A673 (cell line): Measurements from ENCODE around the gene GBP5. TPM values are rescaled to one million over a fixed set of nuclear protein-coding genes. Genes with fewer than 3 reads are reported as not detected.
"Not testable (repeated sequence)": the region's sequence is repeated elsewhere in the genome, so short reads cannot be mapped to it uniquely, and the experiment has no call there.

ENCODE experiments used
- Bru-seq: library from RNA; stranded (reverse); fragments of 400-500 nt; gene quantifications from one replicate; lab custom pipeline; 2021; lab: Mats Ljungman, UMichigan
- BruChase-seq, 2 experiments: library from RNA; stranded (reverse); fragments of 400-500 nt; gene quantifications; one replicate each; lab custom pipeline; 2021; lab: Mats Ljungman, UMichigan
- BruUV-seq: library from RNA; stranded (reverse); fragments of 400-500 nt; replicated peaks from 2 replicates; lab custom pipeline; 2021; lab: Mats Ljungman, UMichigan
- CTCF ChIA-PET: fragments of 300-600 bp; sonication (Branson Sonifier 250); formaldehyde crosslinking; loops from one replicate; lab custom pipeline; 2022; ENCODE audit warnings: antibody characterized with exemption; lab: Charles Lee
- POLR2A ChIA-PET: fragments of 300-600 bp; sonication (Branson Sonifier 250); formaldehyde crosslinking; loops from one replicate; lab custom pipeline; 2022; ENCODE audit warnings: antibody characterized with exemption; ENCODE audit not compliant: low non-redundant PET; lab: Charles Lee
- DNase-seq: peaks from one replicate; pipeline ENCODE4 v3.0.0-alpha.2; 2015; ENCODE audit warnings: low spot score
- H3K27ac ChIP-seq: fragments of 200-600 bp; sonication (generic); 2 replicates; pipeline ENCODE4 v1.5.1; 2016; ENCODE audit warnings: mixed run types, low read depth, mild to moderate bottlenecking, mixed read lengths, antibody characterized with exemption, low read length; ENCODE audit not compliant: poor library complexity, severe bottlenecking
- H3K27me3 ChIP-seq: fragments of 200-600 bp; sonication (generic); replicated peaks from 2 replicates; pipeline ENCODE4 v1.6.1; 2017; ENCODE audit warnings: mixed run types, low read depth, mild to moderate bottlenecking, mixed read lengths, antibody characterized with exemption, low read length; ENCODE audit not compliant: insufficient read depth, poor library complexity
- H3K36me3 ChIP-seq: fragments of 200-600 bp; sonication (generic); 2 replicates; pipeline ENCODE4 v1.6.1; 2016; ENCODE audit warnings: mixed run types, mild to moderate bottlenecking, mixed read lengths, antibody characterized with exemption, low read length; ENCODE audit not compliant: insufficient read depth, poor library complexity, severe bottlenecking
- H3K4me1 ChIP-seq: fragments of 200-600 bp; sonication (generic); 2 replicates; pipeline ENCODE4 v1.6.1; 2017; ENCODE audit warnings: mixed run types, mild to moderate bottlenecking, mixed read lengths, antibody characterized with exemption, low read length; ENCODE audit not compliant: insufficient read depth, poor library complexity, severe bottlenecking
- H3K4me3 ChIP-seq: fragments of 200-600 bp; sonication (generic); 2 replicates; pipeline ENCODE4 v1.5.1; 2016; ENCODE audit warnings: low read depth, mixed run types, mild to moderate bottlenecking, mixed read lengths, low read length; ENCODE audit not compliant: poor library complexity, severe bottlenecking
- H3K9me3 ChIP-seq: fragments of 200-600 bp; sonication (generic); 2 replicates; pipeline ENCODE4 v1.6.1; 2016; ENCODE audit warnings: mixed run types, low read depth, mild to moderate bottlenecking, mixed read lengths, antibody characterized with exemption, low read length; ENCODE audit not compliant: poor library complexity, severe bottlenecking
- EZH2 ChIP-seq: fragments of 200-600 bp; sonication (generic); IDR thresholded peaks from 2 replicates; pipeline ENCODE4 v1.6.1; 2017; ENCODE audit warnings: borderline replicate concordance, low read depth, mild to moderate bottlenecking, mixed read lengths, antibody characterized with exemption, low read length; ENCODE audit not compliant: poor library complexity, severe bottlenecking
- intact Hi-C: fragments of 100-400 bp; cut with micrococcal nuclease; formaldehyde crosslinking; loops from one replicate; pipeline ENCODE4 v1.10.0; 2022; ENCODE audit not compliant: unreplicated experiment
- long read RNA-seq: library from polyadenylated mRNA; stranded (forward); transcript quantifications from one replicate; pipeline ENCODE4 v2.0.0, GENCODE V29; 2022
- total RNA-seq: library from RNA; stranded (reverse); gene quantifications from 2 replicates; pipeline ENCODE4 v1.2.3, GENCODE V29; 2021
- TF ChIP-seq, protein P1 (sequence below): fragments of 300-800, 200-600 bp; sonication (generic); conservative IDR thresholded peaks from 2 replicates; pipeline ENCODE4 v1.5.1; 2017; ENCODE audit warnings: low read depth, mild to moderate bottlenecking, antibody characterized with exemption, low read length, moderate library complexity, mixed read lengths

GBP5 gene, protein sequence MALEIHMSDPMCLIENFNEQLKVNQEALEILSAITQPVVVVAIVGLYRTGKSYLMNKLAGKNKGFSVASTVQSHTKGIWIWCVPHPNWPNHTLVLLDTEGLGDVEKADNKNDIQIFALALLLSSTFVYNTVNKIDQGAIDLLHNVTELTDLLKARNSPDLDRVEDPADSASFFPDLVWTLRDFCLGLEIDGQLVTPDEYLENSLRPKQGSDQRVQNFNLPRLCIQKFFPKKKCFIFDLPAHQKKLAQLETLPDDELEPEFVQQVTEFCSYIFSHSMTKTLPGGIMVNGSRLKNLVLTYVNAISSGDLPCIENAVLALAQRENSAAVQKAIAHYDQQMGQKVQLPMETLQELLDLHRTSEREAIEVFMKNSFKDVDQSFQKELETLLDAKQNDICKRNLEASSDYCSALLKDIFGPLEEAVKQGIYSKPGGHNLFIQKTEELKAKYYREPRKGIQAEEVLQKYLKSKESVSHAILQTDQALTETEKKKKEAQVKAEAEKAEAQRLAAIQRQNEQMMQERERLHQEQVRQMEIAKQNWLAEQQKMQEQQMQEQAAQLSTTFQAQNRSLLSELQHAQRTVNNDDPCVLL
- total RNA-seq (0.09 TPM in 1 of 2 replicates, not detected in the other), Bru-seq, nascent RNA (percentile 8 among the genes with signal in this experiment), BruChase-seq, experiment 1, labeled RNA remaining after a 2-hour chase (percentile 8 among the genes with signal in this experiment), BruChase-seq, experiment 2, labeled RNA remaining after a 6-hour chase (not detected)
- long read RNA-seq: 0 reads

DNA sequence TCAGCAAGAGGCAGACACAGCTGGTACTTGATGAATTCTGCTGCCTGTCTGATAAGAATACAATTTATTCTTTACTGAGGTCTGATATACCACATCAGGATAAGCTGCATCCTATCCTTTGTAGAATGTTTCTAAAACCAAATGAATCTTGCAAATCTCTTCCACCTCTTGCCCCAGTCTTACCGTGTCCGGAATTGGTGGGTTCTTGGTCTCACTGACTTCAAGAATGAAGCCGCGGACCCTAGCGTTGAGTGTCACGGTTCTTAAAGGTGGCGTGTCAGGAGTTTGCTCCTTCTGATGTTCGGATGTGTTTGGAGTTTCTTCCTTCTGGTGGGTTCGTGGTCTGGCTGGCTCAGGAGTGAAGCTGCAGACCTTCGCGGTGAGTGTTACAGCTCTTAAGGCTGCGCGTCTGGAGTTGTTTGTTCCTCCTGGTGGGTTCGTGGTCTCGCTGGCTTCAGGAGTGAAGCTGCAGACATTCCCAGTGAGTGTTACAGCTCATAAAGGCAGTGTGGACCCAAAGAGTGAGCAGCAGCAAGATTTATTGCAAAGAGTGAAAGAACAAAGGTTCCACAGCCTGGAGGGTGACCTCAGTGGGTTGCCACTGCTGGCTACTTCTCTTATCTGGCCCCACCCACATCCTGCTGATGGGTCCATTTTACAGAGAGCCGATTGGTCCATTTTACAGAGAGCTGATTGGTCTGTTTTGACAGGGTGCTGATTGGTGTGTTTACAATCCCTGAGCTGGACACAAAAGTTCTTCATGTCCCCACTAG lies at the start of gene GBP5:
Gene GBP5 (minus strand): TSS at position 592 of the 773 bp plus-strand sequence. CDS start 3,305 bp downstream, outside the sequence.
- CTCF ChIA-PET, DNase-seq: not testable (repeated sequence)

DNA sequence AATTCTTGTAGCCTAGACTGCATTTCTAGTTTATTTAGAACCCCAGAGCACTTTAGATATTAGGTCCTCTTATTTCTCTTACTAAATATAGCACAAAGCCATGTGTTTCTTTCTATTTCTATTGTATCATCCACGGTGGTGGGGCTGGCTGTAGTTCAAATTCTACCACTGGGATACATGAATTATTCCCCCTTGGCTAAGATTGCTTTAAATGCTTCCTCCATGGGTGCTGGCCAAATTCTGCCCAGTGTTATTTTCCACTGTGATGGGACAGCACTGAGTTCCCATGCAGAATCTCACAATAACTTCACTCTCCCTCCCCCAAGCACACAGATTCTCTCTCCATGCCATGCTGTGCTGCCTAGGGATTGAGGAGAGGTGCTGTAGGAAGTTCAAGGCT lies 49.7 kb upstream of the GBP5 start:
- Histone ChIP-seq H3K27me3 (no peaks in the 10 kb centered on the region), H3K9me3 (no peaks in the 10 kb centered on the region), H3K4me3 (no peak overlapping the region), H3K27ac (no peak overlapping the region), H3K4me1 (no peaks in the 10 kb centered on the region), H3K36me3 (no peaks in the 10 kb centered on the region)
- intact Hi-C loops: no loop called here
- TF ChIP-seq, protein P1, sequence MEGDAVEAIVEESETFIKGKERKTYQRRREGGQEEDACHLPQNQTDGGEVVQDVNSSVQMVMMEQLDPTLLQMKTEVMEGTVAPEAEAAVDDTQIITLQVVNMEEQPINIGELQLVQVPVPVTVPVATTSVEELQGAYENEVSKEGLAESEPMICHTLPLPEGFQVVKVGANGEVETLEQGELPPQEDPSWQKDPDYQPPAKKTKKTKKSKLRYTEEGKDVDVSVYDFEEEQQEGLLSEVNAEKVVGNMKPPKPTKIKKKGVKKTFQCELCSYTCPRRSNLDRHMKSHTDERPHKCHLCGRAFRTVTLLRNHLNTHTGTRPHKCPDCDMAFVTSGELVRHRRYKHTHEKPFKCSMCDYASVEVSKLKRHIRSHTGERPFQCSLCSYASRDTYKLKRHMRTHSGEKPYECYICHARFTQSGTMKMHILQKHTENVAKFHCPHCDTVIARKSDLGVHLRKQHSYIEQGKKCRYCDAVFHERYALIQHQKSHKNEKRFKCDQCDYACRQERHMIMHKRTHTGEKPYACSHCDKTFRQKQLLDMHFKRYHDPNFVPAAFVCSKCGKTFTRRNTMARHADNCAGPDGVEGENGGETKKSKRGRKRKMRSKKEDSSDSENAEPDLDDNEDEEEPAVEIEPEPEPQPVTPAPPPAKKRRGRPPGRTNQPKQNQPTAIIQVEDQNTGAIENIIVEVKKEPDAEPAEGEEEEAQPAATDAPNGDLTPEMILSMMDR: no peak
- TF ChIP-seq EZH2: no peak
- CTCF ChIA-PET: no interaction called here
- BruUV-seq: no TSS peak
- DNase-seq: no peak
- POLR2A ChIA-PET: no interaction called here

More for the DNA sequence above, at the start of gene GBP5:
- H3K4me1 ChIP-seq, intact Hi-C loops, H3K27me3 ChIP-seq, H3K9me3 ChIP-seq, H3K36me3 ChIP-seq, H3K27ac ChIP-seq, POLR2A ChIA-PET, BruUV-seq, H3K4me3 ChIP-seq: not testable (repeated sequence)

DNA sequence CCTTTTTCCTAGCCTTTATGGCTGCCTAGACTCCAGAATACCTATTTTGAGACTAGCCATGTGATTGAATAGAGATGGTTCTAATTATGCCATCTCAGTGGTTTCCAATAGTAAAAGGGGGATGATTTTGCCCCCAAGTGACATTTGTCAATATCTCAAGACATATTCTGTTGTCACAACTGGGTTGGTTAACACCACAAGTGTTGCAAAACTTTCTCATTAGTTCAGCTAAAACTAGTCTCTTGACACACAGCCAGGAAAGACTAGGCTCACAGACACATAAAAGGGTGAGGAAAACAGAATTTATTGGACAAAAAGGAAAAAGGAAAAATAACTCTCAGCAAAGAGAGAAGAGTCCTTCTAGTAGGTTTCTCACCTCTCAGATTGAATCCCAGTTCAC lies 39.9 kb upstream of the GBP5 start:
- no peaks in the 10 kb centered on the region for H3K27me3 ChIP-seq
- CTCF ChIA-PET: no interaction called here
- no peak overlapping the region for H3K4me3 ChIP-seq
- H3K4me1 ChIP-seq: no peaks in the 10 kb centered on the region
- intact Hi-C loops: no loop called here
- POLR2A ChIA-PET: no interaction called here
- no TSS peak for BruUV-seq
- H3K36me3 ChIP-seq: no peaks in the 10 kb centered on the region
- TF ChIP-seq EZH2: no peak
- TF ChIP-seq, protein P1: no peak
- no peak overlapping the region for H3K27ac ChIP-seq
- DNase-seq: no peak
- peaks cover 8% of the 10 kb centered on the region for H3K9me3 ChIP-seq
